ENCODE results near the gene SLC22A4. TPM values are rescaled to one million over a fixed set of nuclear protein-coding genes. Genes with fewer than 3 reads are reported as not detected.

Gene SLC22A4
- total and polyA plus RNA-seq, 9 donors: 0.72 to 7.7 (median 2.3) TPM

GRCh38 chr5:132308701-132309100, 14.5 kb downstream of the SLC22A4 start:
- H3K4me3 ChIP-seq: no peak overlapping the region
- H3K27ac ChIP-seq: no peak overlapping the region
- no peaks in the 10 kb centered on the region for H3K36me3 ChIP-seq
- H3K27me3 ChIP-seq: no peaks in the 10 kb centered on the region
- no peaks in the 10 kb centered on the region for H3K9me3 ChIP-seq
- DNase-seq: no peak
- intact Hi-C loops (cut with DNase I): no loop called here
- H3K4me1 ChIP-seq (ENCODE audit: insufficient read depth): no peaks in the 10 kb centered on the region
- whole genome bisulfite sequencing, 3 donors: 77 to 96% (median 93%) methylated on average over 4 of the region's 4 CpGs
- TF ChIP-seq POLR2A (IDR thresholded peaks at IDR 0.05) (no peak), EP300 (IDR thresholded peaks at IDR 0.05) (no peak), CTCF (IDR thresholded peaks at IDR 0.05) (no peak)

- Histone ChIP-seq H3K27ac (no peak overlapping the region), H3K27me3 (no peaks in the 10 kb centered on the region), H3K4me3 (no peak overlapping the region), H3K4me1 (ENCODE audit: insufficient read depth) (no peaks in the 10 kb centered on the region), H3K9me3 (no peaks in the 10 kb centered on the region), H3K36me3 (no peaks in the 10 kb centered on the region)
- no peak for DNase-seq
- no peak for TF ChIP-seq EP300 (IDR thresholded peaks at IDR 0.05)
- no peak for TF ChIP-seq POLR2A (IDR thresholded peaks at IDR 0.05)
- no peak for TF ChIP-seq CTCF (IDR thresholded peaks at IDR 0.05)
- intact Hi-C loops (cut with DNase I): no loop called here
Measured at GRCh38 chr5:132309679-132310078, 15.5 kb downstream of the SLC22A4 start.

- Histone ChIP-seq H3K4me1 (ENCODE audit: insufficient read depth) (no peaks in the 10 kb centered on the region), H3K9me3 (no peaks in the 10 kb centered on the region), H3K27me3 (no peaks in the 10 kb centered on the region), H3K36me3 (no peaks in the 10 kb centered on the region), H3K27ac (no peak overlapping the region), H3K4me3 (no peak overlapping the region)
- 36 to 54% (median 52%) methylated on average over 11 of the region's 11 CpGs for WGBS, 3 donors
- no peak for DNase-seq
- TF ChIP-seq CTCF (IDR thresholded peaks at IDR 0.05) (no peak), EP300 (IDR thresholded peaks at IDR 0.05) (no peak), POLR2A (IDR thresholded peaks at IDR 0.05) (no peak)
- intact Hi-C loops (cut with DNase I): no loop called here
Measured at GRCh38 chr5:132310141-132310834, 16.1 kb downstream of the SLC22A4 start.

GRCh38 chr5:132313366-132313765, 19.2 kb downstream of the SLC22A4 start:
- no peak for DNase-seq
- H3K27me3 ChIP-seq: no peaks in the 10 kb centered on the region
- H3K9me3 ChIP-seq: no peaks in the 10 kb centered on the region
- intact Hi-C loops (cut with DNase I): no loop called here
- no peak overlapping the region for H3K27ac ChIP-seq
- TF ChIP-seq CTCF (IDR thresholded peaks at IDR 0.05) (no peak), EP300 (IDR thresholded peaks at IDR 0.05) (no peak), POLR2A (IDR thresholded peaks at IDR 0.05) (no peak)
- H3K36me3 ChIP-seq: no peaks in the 10 kb centered on the region
- no peaks in the 10 kb centered on the region for H3K4me1 ChIP-seq (ENCODE audit: insufficient read depth)
- WGBS, 3 donors: 72 to 92% (median 89%) methylated on average over 4 of the region's 4 CpGs
- no peak overlapping the region for H3K4me3 ChIP-seq

All from ovary (tissue), 9 donors.